Thoracic aorta (tissue), 2 donors: Measurements from ENCODE around the gene ACP2. TPM values are rescaled to one million over a fixed set of nuclear protein-coding genes. Genes with fewer than 3 reads are reported as not detected.

ENCODE experiments used
- ATAC-seq: fragments of 150-250 bp; one replicate; pipeline ENCODE4 v1.8.0; 2017; ENCODE audit warnings: low read depth; ENCODE audit not compliant: insufficient number of reproducible peaks, low FRiP score
- DNase-seq: peaks from one replicate; pipeline ENCODE4 v3.0.0-alpha.2; 2020; ENCODE audit warnings: low spot score
- H3K27ac ChIP-seq, 2 donors: fragments of 200-600 bp; sonication (generic); 1 replicate in 1 of 2; 2 replicates in 1 of 2; pipeline ENCODE4 v1.5.1; 2016; ENCODE audit warnings: mild to moderate bottlenecking in 2 of 2, moderate library complexity in 2 of 2
- H3K27me3 ChIP-seq: fragments of 200-600 bp; sonication (generic); replicated peaks from 2 replicates; pipeline ENCODE4 v1.6.0; 2016; ENCODE audit warnings: mild to moderate bottlenecking; ENCODE audit not compliant: insufficient read depth
- H3K36me3 ChIP-seq: fragments of 200-600 bp; sonication (generic); one replicate; pipeline ENCODE4 v1.5.1; 2016
- H3K4me1 ChIP-seq, 2 donors: fragments of 200-600 bp; sonication (generic); 1 replicate in 1 of 2; 2 replicates in 1 of 2; pipeline versions ENCODE4 v1.5.1 to v1.6.0; 2016; ENCODE audit warnings: low read depth in 2 of 2, mild to moderate bottlenecking in 1 of 2; ENCODE audit not compliant: control insufficient read depth in 1 of 2
- H3K4me3 ChIP-seq: fragments of 200-600 bp; sonication (generic); 2 replicates; pipeline ENCODE4 v1.5.1; 2016; ENCODE audit warnings: mild to moderate bottlenecking
- H3K9me3 ChIP-seq: fragments of 200-600 bp; sonication (generic); 2 replicates; pipeline ENCODE4 v1.5.1; 2016
- CTCF ChIP-seq: fragments of 200-600 bp; sonication (generic); IDR thresholded peaks from one replicate; pipeline ENCODE4 v1.5.1; 2019; ENCODE audit warnings: antibody characterized with exemption
- total RNA-seq, 2 donors: library from RNA; depleted of rRNA; stranded (reverse); fragments of >200 nt; gene quantifications; one replicate each; pipeline versions ENCODE4 v1.1.0 to v1.2.3, GENCODE V29; 2016

Gene ACP2
- total RNA-seq, 2 donors from 2014 or later: 39.4 to 59.7 TPM

DNA sequence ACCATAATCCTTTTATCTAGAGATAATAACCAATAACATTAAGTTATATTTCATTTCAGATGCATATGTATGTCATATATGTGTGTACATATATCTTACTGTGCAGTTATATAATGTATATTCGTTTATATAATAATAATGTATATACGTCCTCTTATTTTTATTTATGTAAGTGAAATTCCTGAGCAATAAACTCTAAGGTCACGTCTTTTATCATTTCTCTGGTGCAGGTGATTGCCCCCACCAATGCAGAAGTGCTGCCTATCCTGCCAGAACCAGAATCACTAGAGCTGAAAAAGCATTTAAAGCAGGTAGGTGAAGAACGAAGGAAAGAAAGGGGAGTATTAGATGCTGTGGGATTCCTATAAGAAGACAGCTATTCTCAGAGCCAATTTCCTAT is 30.2 kb upstream of the ACP2 start:
- Histone ChIP-seq H3K4me1 (no peaks in the 10 kb centered on the region), H3K9me3 (no peaks in the 10 kb centered on the region), H3K4me3 (no peak overlapping the region), H3K36me3 (peaks cover 80% of the 10 kb centered on the region), H3K27ac (no peak overlapping the region), H3K27me3 (no peaks in the 10 kb centered on the region)
- DNase-seq (no peak), ATAC-seq (no peak)
- TF ChIP-seq CTCF: no peak

DNA sequence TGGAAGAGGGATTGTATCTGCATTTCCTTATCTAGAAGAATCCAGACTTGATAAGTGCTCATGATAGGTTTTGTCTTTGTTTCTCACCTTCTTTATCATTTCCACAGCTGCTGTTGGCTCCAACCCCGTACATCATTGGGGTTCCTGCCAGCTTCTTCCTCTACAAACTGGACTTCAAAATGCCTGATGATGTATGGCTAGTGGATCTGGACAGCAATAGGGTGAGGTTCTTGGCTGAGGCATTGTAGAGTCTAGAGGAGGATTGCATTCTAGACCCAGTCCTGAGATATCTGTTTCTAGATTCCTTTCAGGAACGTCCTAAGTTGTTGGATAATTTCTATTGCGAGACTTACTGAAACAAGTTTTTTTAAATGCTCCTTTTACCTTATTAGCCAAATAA is 29.4 kb upstream of the ACP2 start:
- no peak overlapping the region for H3K4me3 ChIP-seq
- no peak for TF ChIP-seq CTCF
- H3K27me3 ChIP-seq: no peaks in the 10 kb centered on the region
- DNase-seq (no peak), ATAC-seq (no peak)
- no peaks in the 10 kb centered on the region for H3K4me1 ChIP-seq
- no peak overlapping the region for H3K27ac ChIP-seq
- peaks cover 75% of the 10 kb centered on the region for H3K36me3 ChIP-seq
- no peaks in the 10 kb centered on the region for H3K9me3 ChIP-seq

GRCh38 chr11:47276923-47277322 is 28.3 kb upstream of the ACP2 start:
- peaks cover 66% of the 10 kb centered on the region for H3K36me3 ChIP-seq
- no peak for TF ChIP-seq CTCF
- H3K4me1 ChIP-seq: peaks cover 3 to 5% of the 10 kb centered on the region in 2 donors
- H3K9me3 ChIP-seq: no peaks in the 10 kb centered on the region
- H3K27me3 ChIP-seq: no peaks in the 10 kb centered on the region
- H3K27ac ChIP-seq: no peak overlapping the region
- ATAC-seq (no peak), DNase-seq (no peak)
- no peak overlapping the region for H3K4me3 ChIP-seq

DNA sequence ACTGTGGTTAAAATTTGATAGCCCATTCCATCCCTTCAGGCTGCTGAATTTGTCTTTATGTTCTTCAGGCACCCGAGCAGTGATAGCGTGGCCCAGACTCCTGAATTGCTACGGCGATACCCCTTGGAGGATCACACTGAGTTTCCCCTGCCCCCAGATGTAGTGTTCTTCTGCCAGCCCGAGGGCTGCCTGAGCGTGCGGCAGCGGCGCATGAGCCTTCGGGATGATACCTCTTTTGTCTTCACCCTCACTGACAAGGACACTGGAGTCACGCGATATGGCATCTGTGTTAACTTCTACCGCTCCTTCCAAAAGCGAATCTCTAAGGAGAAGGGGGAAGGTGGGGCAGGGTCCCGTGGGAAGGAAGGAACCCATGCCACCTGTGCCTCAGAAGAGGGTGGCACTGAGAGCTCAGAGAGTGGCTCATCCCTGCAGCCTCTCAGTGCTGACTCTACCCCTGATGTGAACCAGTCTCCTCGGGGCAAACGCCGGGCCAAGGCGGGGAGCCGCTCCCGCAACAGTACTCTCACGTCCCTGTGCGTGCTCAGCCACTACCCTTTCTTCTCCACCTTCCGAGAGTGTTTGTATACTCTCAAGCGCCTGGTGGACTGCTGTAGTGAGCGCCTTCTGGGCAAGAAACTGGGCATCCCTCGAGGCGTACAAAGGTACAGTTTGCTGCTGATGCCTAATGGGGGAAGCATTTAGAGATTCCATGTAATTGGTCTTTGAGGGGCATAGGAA is 26.1 kb upstream of the ACP2 start:
- Histone ChIP-seq H3K4me1 (peaks cover 14 to 19% of the 10 kb centered on the region in 2 donors), H3K4me3 (no peak overlapping the region), H3K27ac (no peak overlapping the region), H3K36me3 (peaks cover 47% of the 10 kb centered on the region), H3K9me3 (no peaks in the 10 kb centered on the region), H3K27me3 (no peaks in the 10 kb centered on the region)
- DNase-seq (no peak), ATAC-seq (no peak)
- no peak for TF ChIP-seq CTCF

GRCh38 chr11:47272706-47273105 is 24.1 kb upstream of the ACP2 start:
- peaks cover 21 to 31% of the 10 kb centered on the region in 2 donors for H3K4me1 ChIP-seq
- no peaks in the 10 kb centered on the region for H3K27me3 ChIP-seq
- no peaks in the 10 kb centered on the region for H3K9me3 ChIP-seq
- H3K27ac ChIP-seq: no peak overlapping the region
- peaks cover 33% of the 10 kb centered on the region for H3K36me3 ChIP-seq
- no peak overlapping the region for H3K4me3 ChIP-seq
- no peak for DNase-seq
- no peak for ATAC-seq
- TF ChIP-seq CTCF: no peak
